ENCODE data around the gene CEACAM18. TPM values are rescaled to one million over a fixed set of nuclear protein-coding genes. Genes with fewer than 3 reads are reported as not detected.

CEACAM18 gene
- total and polyA plus RNA-seq, 2 experiments from 2014 or later = 0.19 TPM; not detected in 1

GRCh38 chr19:51503286-51503817 is 25.0 kb downstream of the CEACAM18 start:
- 69% methylated on average over 5 of the region's 5 CpGs for WGBS (ENCODE audit: low lambda C conversion rate, missing lambda C conversion rate)
- Histone ChIP-seq H3K27me3 (no peaks in the 10 kb centered on the region), H3K79me2 (no peaks in the 10 kb centered on the region), H3K27ac (no peak overlapping the region), H3K9me2 (replicated peaks; ENCODE audit: insufficient read depth) (no peaks in the 10 kb centered on the region), H4K20me1 (ENCODE audit: insufficient read depth, poor library complexity, severe bottlenecking) (no peaks in the 10 kb centered on the region), H3K4me3 (no peak overlapping the region), H3K9me3 (ENCODE audit: low read depth) (no peaks in the 10 kb centered on the region), H2AFZ (no peak overlapping the region), H3K4me1 (ENCODE audit: insufficient read depth) (no peaks in the 10 kb centered on the region), H3K4me2 (no peak overlapping the region), H3K36me3 (replicated peaks; ENCODE audit: insufficient read depth, low read depth) (no peaks in the 10 kb centered on the region)
- TF ChIP-seq CTCF (IDR thresholded peaks at IDR 0.05; ENCODE audit: poor library complexity) = no peak
- TF ChIP-seq EZH2phosphoT487 (IDR thresholded peaks at IDR 0.05; ENCODE audit: low read depth, severe bottlenecking, unreplicated experiment) = no peak
- TF ChIP-seq EZH2 (IDR thresholded peaks at IDR 0.05; ENCODE audit: borderline replicate concordance) = no peak
- DNase-seq (ENCODE audit: low spot score) = no peak

- H3K27me3 ChIP-seq = no peaks in the 10 kb centered on the region
- TF ChIP-seq CTCF (IDR thresholded peaks at IDR 0.05; ENCODE audit: poor library complexity) = no peak
- no peak for DNase-seq (ENCODE audit: low spot score)
- H3K36me3 ChIP-seq (replicated peaks; ENCODE audit: insufficient read depth, low read depth) = no peaks in the 10 kb centered on the region
- no peak overlapping the region for H2AFZ ChIP-seq
- no peaks in the 10 kb centered on the region for H3K9me3 ChIP-seq (ENCODE audit: low read depth)
- no peak overlapping the region for H3K4me3 ChIP-seq
- H3K4me2 ChIP-seq = no peak overlapping the region
- 53% methylated on average over 3 of the region's 3 CpGs for WGBS (ENCODE audit: low lambda C conversion rate, missing lambda C conversion rate)
- H3K4me1 ChIP-seq (ENCODE audit: insufficient read depth) = no peaks in the 10 kb centered on the region
- no peak overlapping the region for H3K27ac ChIP-seq
- no peaks in the 10 kb centered on the region for H3K9me2 ChIP-seq (replicated peaks; ENCODE audit: insufficient read depth)
- no peaks in the 10 kb centered on the region for H3K79me2 ChIP-seq
- H4K20me1 ChIP-seq (ENCODE audit: insufficient read depth, poor library complexity, severe bottlenecking) = no peaks in the 10 kb centered on the region
Measured at GRCh38 chr19:51503896-51504295, 25.6 kb downstream of the CEACAM18 start.

- no peaks in the 10 kb centered on the region for H3K9me3 ChIP-seq (ENCODE audit: low read depth)
- no peaks in the 10 kb centered on the region for H3K79me2 ChIP-seq
Measured at GRCh38 chr19:51505904-51506303, 27.6 kb downstream of the CEACAM18 start.

More at GRCh38 chr19:51505904-51506303, 27.6 kb downstream of the CEACAM18 start:
- Histone ChIP-seq H3K4me2 (no peak overlapping the region), H3K36me3 (replicated peaks; ENCODE audit: insufficient read depth, low read depth) (no peaks in the 10 kb centered on the region), H2AFZ (no peak overlapping the region), H3K27ac (no peak overlapping the region), H3K27me3 (no peaks in the 10 kb centered on the region), H3K4me1 (ENCODE audit: insufficient read depth) (no peaks in the 10 kb centered on the region), H4K20me1 (ENCODE audit: insufficient read depth, poor library complexity, severe bottlenecking) (no peaks in the 10 kb centered on the region), H3K4me3 (no peak overlapping the region), H3K9me2 (replicated peaks; ENCODE audit: insufficient read depth) (no peaks in the 10 kb centered on the region)
- DNase-seq (ENCODE audit: low spot score) = no peak
- WGBS (ENCODE audit: low lambda C conversion rate, missing lambda C conversion rate) = 23% methylated on average over 3 of the region's 3 CpGs
- no peak for TF ChIP-seq EZH2 (IDR thresholded peaks at IDR 0.05; ENCODE audit: borderline replicate concordance)
- no peak for TF ChIP-seq CTCF (IDR thresholded peaks at IDR 0.05; ENCODE audit: poor library complexity)
- no peak for TF ChIP-seq EZH2phosphoT487 (IDR thresholded peaks at IDR 0.05; ENCODE audit: low read depth, severe bottlenecking, unreplicated experiment)

All from hepatocyte (in vitro differentiated cells).